KMS-11 (cell line): ENCODE data around the gene TMEM100.
"Not testable (repeated sequence)": the region's sequence is repeated elsewhere in the genome, so short reads cannot be mapped to it uniquely, and the experiment has no call there.

Experiments
- H2AFZ ChIP-seq: fragments of 200-600 bp; sonication (generic); 2 replicates; pipeline ENCODE4 v1.6.1; 2016; ENCODE audit warnings: antibody characterized with exemption, mixed run types, low read depth
- H3K27ac ChIP-seq: fragments of 200-600 bp; sonication (generic); 2 replicates; pipeline ENCODE4 v1.6.1; 2016; ENCODE audit warnings: mild to moderate bottlenecking, mixed run types
- H3K27me3 ChIP-seq: fragments of 200-600 bp; sonication (generic); 2 replicates; pipeline ENCODE4 v1.6.1; 2017; ENCODE audit warnings: mild to moderate bottlenecking, low read depth, mixed run types, moderate library complexity; ENCODE audit not compliant: insufficient read depth
- H3K36me3 ChIP-seq: fragments of 200-600 bp; sonication (generic); 2 replicates; pipeline ENCODE4 v1.6.1; 2017; ENCODE audit warnings: mild to moderate bottlenecking, mixed run types; ENCODE audit not compliant: insufficient read depth
- H3K4me1 ChIP-seq: fragments of 200-600 bp; sonication (generic); 2 replicates; pipeline ENCODE4 v1.6.1; 2016; ENCODE audit warnings: mild to moderate bottlenecking, low read depth, mixed run types; ENCODE audit not compliant: poor library complexity, severe bottlenecking
- H3K4me2 ChIP-seq: fragments of 200-600 bp; sonication (generic); 2 replicates; pipeline ENCODE4 v1.7.0; 2016; ENCODE audit warnings: mild to moderate bottlenecking, mixed run types
- H3K4me3 ChIP-seq: fragments of 200-600 bp; sonication (generic); IDR thresholded peaks from 2 replicates; pipeline ENCODE4 v1.6.1; 2017; ENCODE audit warnings: low read depth, low read length, mixed read lengths; ENCODE audit not compliant: insufficient read depth
- H3K79me2 ChIP-seq: fragments of 200-600 bp; sonication (generic); 2 replicates; pipeline ENCODE4 v1.6.1; 2016; ENCODE audit warnings: low read depth, mixed run types; ENCODE audit not compliant: insufficient read depth
- H3K9ac ChIP-seq: fragments of 200-600 bp; sonication (generic); 2 replicates; pipeline ENCODE4 v1.6.1; 2016; ENCODE audit warnings: mild to moderate bottlenecking, mixed run types
- H4K20me1 ChIP-seq: fragments of 200-600 bp; sonication (generic); 2 replicates; pipeline ENCODE4 v1.6.1; 2016; ENCODE audit warnings: mild to moderate bottlenecking, mixed run types; ENCODE audit not compliant: insufficient read depth
- TF ChIP-seq, protein P1 (sequence below): fragments of 200-600 bp; sonication (generic); conservative IDR thresholded peaks from 2 replicates; pipeline ENCODE4 v1.6.1; 2017; ENCODE audit warnings: low read depth, mild to moderate bottlenecking, antibody characterized with exemption, low read length, moderate library complexity, mixed read lengths

TMEM100 gene

DNA sequence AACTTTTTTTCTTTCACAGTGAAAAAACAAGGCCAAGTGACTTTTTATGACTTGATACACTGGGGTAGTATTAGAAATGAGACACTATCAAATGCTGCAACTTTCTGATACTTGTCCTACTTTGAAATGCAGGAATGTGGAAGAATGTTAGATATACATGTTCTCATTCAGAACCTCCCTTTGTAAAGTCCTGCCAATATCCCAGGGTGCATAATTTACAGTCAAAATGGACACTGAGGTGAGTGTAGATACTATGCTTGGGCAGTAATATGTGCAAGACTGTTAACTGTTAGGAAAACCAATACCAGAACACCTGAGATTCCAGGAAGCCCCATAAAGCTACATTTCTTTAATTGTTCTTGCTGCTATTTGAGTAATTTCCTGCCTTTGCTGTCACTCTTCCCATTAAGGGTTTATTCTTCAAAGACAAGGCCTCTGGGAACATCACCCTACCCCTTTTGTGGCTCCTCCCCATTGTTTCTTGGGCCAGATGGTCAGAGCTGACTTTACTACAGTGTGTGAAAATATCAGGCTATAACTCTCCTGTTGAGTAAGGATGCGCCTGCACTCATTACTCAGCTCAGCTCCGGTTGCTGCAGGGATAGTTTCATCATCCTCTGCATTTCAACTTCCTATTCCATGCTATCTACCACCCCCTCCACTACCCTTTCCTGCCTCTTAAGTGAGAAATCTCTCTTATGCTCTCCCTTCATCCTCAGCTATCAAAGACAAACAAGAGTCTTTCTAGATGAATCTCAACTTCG is 48.7 kb downstream of the TMEM100 start:
- H3K4me3 ChIP-seq = no peak overlapping the region
- H3K9ac ChIP-seq = no peak overlapping the region
- no peaks in the 10 kb centered on the region for H3K36me3 ChIP-seq
- H2AFZ ChIP-seq = no peak overlapping the region
- H3K4me2 ChIP-seq = no peak overlapping the region
- no peaks in the 10 kb centered on the region for H4K20me1 ChIP-seq
- no peak overlapping the region for H3K27ac ChIP-seq
- TF ChIP-seq, protein P1, sequence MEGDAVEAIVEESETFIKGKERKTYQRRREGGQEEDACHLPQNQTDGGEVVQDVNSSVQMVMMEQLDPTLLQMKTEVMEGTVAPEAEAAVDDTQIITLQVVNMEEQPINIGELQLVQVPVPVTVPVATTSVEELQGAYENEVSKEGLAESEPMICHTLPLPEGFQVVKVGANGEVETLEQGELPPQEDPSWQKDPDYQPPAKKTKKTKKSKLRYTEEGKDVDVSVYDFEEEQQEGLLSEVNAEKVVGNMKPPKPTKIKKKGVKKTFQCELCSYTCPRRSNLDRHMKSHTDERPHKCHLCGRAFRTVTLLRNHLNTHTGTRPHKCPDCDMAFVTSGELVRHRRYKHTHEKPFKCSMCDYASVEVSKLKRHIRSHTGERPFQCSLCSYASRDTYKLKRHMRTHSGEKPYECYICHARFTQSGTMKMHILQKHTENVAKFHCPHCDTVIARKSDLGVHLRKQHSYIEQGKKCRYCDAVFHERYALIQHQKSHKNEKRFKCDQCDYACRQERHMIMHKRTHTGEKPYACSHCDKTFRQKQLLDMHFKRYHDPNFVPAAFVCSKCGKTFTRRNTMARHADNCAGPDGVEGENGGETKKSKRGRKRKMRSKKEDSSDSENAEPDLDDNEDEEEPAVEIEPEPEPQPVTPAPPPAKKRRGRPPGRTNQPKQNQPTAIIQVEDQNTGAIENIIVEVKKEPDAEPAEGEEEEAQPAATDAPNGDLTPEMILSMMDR = no peak
- no peaks in the 10 kb centered on the region for H3K79me2 ChIP-seq
- no peaks in the 10 kb centered on the region for H3K4me1 ChIP-seq
- no peaks in the 10 kb centered on the region for H3K27me3 ChIP-seq

DNA sequence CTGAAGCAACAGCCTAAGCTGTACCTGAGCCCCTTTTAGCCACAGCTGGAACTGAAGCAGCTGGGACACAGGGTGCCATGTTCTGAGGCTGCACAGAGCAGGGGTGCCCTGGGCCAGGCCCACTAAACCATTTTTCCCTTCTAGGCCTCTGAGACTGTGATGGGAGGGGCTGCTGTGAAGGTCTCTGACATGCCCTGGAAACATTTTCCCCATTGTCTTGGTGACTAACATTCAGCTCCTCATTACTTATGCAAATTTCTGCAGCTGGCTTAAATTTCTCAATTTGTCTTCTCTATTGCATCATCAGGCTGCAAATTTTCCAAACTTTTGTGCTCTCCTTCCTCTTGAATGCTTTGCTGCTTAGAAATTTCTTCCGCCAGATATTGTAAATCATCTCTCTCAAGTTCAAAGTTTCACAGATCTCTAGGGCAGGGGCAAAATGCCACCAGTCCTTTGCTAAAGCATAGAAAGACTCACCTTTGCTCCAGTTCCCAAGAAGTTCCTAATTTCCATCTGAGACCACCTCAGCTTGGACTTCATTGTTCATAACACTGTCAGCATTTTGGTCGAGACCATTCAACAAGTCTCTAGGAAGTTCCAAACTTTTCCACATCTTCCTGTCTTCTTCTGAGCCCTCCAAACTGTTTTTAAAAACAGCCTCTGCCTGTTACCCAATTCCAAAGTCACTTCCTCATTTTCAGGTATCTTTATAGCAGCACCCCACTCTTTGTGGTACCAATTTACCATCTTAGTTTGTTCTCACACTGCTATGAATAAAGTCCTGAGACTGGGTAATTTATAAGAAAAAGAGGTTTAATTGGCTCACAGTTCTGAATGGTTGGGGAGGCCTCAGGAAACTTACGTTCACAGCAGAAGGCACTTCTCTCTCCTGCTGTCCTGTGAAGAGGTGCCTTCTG is 49.8 kb downstream of the TMEM100 start:
- H3K4me3 ChIP-seq = no peak overlapping the region
- no peak overlapping the region for H3K4me2 ChIP-seq
- H3K4me1 ChIP-seq = no peaks in the 10 kb centered on the region
- H4K20me1 ChIP-seq = no peaks in the 10 kb centered on the region
- H3K79me2 ChIP-seq = no peaks in the 10 kb centered on the region
- H3K27me3 ChIP-seq = no peaks in the 10 kb centered on the region
- TF ChIP-seq, protein P1 = no peak
- H3K27ac ChIP-seq = no peak overlapping the region
- no peaks in the 10 kb centered on the region for H3K36me3 ChIP-seq
- H2AFZ ChIP-seq = no peak overlapping the region
- H3K9ac ChIP-seq = no peak overlapping the region

DNA sequence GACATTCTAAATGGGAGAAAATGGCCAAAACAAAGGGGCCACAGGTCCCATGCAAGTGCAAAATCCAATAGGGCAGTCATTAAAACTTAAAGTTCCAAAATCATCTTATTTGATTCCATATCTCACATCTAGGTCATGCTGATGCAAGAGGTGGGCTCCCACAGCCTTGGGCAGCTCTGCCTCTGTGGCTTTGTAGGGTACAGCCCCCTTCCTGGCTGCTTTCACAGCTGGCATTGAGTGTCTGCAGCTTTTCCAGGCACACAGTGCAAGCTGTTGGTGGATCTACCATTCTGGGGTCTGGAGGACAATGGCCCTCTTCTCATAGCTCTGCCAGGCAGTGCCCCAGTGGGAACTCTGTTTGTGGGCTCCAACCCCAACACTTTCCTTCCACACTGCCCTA is 50.7 kb downstream of the TMEM100 start:
- not testable (repeated sequence) for H2AFZ ChIP-seq, H3K9ac ChIP-seq, H3K4me1 ChIP-seq, H3K36me3 ChIP-seq, H4K20me1 ChIP-seq, H3K27me3 ChIP-seq, H3K79me2 ChIP-seq, H3K27ac ChIP-seq, H3K4me2 ChIP-seq, H3K4me3 ChIP-seq
